ENCODE data around the gene HBEGF. TPM values are rescaled to one million over a fixed set of nuclear protein-coding genes. Genes with fewer than 3 reads are reported as not detected.
A peak's percentile ranks its signal among the peaks of the same experiment; 100 is the strongest.

Gene HBEGF
- total RNA-seq, 1 experiment from 2014 or later: 1.8 TPM

- H3K9me2 ChIP-seq (replicated peaks; ENCODE audit: insufficient read depth, low read length): no peaks in the 10 kb centered on the region
- H2AFZ ChIP-seq (ENCODE audit: low read length): peak overlapping the region; percentile 64
- H3K4me1 ChIP-seq (ENCODE audit: low read length): peaks cover 3% of the 10 kb centered on the region
- H3K36me3 ChIP-seq (ENCODE audit: insufficient read depth, low read length): no peaks in the 10 kb centered on the region
- no peaks in the 10 kb centered on the region for H3K79me2 ChIP-seq (ENCODE audit: low read length)
- peak; percentile 92 for DNase-seq
- H3K27ac ChIP-seq (ENCODE audit: low read length): no peak overlapping the region
- peak overlapping the region; percentile 34; the same call in 1 of the 2 replicates for H3K9ac ChIP-seq (ENCODE audit: low read length)
- H3K27me3 ChIP-seq (ENCODE audit: low read length): no peaks in the 10 kb centered on the region
- H4K20me1 ChIP-seq (ENCODE audit: insufficient read depth, low read depth, low read length): no peaks in the 10 kb centered on the region
- H3K4me3 ChIP-seq (ENCODE audit: low read length): no peak overlapping the region
- no peaks in the 10 kb centered on the region for H3K9me3 ChIP-seq (ENCODE audit: low read length)
- no peak overlapping the region for H3K4me2 ChIP-seq (ENCODE audit: low read depth, low read length, poor library complexity, severe bottlenecking)
These were observed 11.3 kb upstream of the HBEGF start for GRCh38 chr5:140357726-140358093.

DNA sequence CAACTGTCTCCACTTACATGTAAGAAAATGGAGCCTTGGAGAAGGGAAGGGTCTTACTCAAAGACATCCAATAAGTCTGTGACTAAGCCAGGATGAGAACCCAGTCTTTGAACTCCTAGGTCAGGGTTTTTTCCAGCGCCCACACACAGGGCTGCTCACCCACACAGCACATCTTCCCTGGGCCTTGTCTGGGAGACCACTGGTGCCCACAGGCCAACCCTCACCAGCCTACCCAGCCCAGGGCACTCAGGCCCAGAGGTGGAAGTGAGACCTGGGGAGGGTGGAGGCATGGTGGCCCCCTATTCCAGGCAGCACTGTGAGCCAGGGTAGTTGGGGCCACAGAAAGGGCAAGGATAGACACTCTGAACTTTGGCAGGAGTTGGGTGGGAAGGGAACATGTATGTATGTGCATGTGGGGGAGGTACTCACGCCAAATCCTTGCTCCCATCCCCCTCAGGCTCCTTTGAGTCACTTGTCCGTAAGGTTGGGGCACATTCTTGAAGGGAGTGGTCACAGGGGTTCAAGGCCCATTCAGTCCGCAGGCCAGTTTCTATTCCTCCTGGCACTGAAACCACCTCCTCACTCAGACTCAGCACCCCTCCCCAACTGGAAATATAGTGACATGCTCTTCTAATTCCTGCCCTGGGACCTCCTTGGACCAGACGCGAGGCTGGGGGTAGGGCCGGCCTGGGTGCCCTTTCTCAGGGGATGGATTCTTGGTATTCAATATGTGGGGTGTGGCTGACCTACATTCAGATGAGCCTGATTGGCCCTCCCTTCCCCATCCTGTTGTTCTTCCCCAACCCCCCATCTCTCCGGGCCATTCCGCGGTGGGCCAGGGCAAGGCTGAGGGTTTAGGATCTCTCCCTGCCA is 10.7 kb upstream of the HBEGF start:
- H3K9ac ChIP-seq (ENCODE audit: low read length): peak overlapping the region; percentile 34; the same call in 1 of the 2 replicates
- H3K27ac ChIP-seq (ENCODE audit: low read length): no peak overlapping the region
- no peaks in the 10 kb centered on the region for H3K9me2 ChIP-seq (replicated peaks; ENCODE audit: insufficient read depth, low read length)
- peak overlapping the region; percentile 64 for H2AFZ ChIP-seq (ENCODE audit: low read length)
- peaks cover 3% of the 10 kb centered on the region for H3K4me1 ChIP-seq (ENCODE audit: low read length)
- DNase-seq: no peak
- no peaks in the 10 kb centered on the region for H3K9me3 ChIP-seq (ENCODE audit: low read length)
- no peak overlapping the region for H3K4me2 ChIP-seq (ENCODE audit: low read depth, low read length, poor library complexity, severe bottlenecking)
- H3K36me3 ChIP-seq (ENCODE audit: insufficient read depth, low read length): no peaks in the 10 kb centered on the region
- no peaks in the 10 kb centered on the region for H3K79me2 ChIP-seq (ENCODE audit: low read length)
- no peaks in the 10 kb centered on the region for H3K27me3 ChIP-seq (ENCODE audit: low read length)
- no peaks in the 10 kb centered on the region for H4K20me1 ChIP-seq (ENCODE audit: insufficient read depth, low read depth, low read length)
- no peak overlapping the region for H3K4me3 ChIP-seq (ENCODE audit: low read length)

DNA sequence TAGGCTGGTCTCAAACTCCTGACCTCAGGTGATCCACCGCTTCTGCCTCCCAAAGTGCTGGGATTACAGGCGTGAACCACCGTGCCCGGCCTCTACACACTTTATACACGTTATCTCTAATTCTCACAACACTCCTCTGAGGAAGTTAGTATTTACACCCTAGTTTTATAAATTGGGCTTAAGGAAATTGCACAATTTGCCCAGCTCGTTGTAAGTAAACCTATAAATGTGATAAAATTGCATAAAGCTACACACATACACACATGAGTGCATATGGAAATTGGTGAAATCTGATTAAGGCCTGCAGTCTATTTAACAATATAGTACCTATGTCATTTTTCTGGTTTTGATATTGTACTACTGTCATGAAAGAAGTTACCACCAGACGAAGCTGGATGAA is 9.1 kb upstream of the HBEGF start:
- H3K4me1 ChIP-seq (ENCODE audit: low read length): peaks cover 3% of the 10 kb centered on the region
- no peak overlapping the region for H3K4me2 ChIP-seq (ENCODE audit: low read depth, low read length, poor library complexity, severe bottlenecking)
- H3K27me3 ChIP-seq (ENCODE audit: low read length): no peaks in the 10 kb centered on the region
- no peaks in the 10 kb centered on the region for H3K79me2 ChIP-seq (ENCODE audit: low read length)
- H3K36me3 ChIP-seq (ENCODE audit: insufficient read depth, low read length): no peaks in the 10 kb centered on the region
- H3K9me2 ChIP-seq (replicated peaks; ENCODE audit: insufficient read depth, low read length): no peaks in the 10 kb centered on the region
- H3K9me3 ChIP-seq (ENCODE audit: low read length): no peaks in the 10 kb centered on the region
- DNase-seq: no peak
- H2AFZ ChIP-seq (ENCODE audit: low read length): no peak overlapping the region
- no peak overlapping the region for H3K9ac ChIP-seq (ENCODE audit: low read length)
- no peak overlapping the region for H3K4me3 ChIP-seq (ENCODE audit: low read length)
- no peaks in the 10 kb centered on the region for H4K20me1 ChIP-seq (ENCODE audit: insufficient read depth, low read depth, low read length)
- H3K27ac ChIP-seq (ENCODE audit: low read length): no peak overlapping the region

DNA sequence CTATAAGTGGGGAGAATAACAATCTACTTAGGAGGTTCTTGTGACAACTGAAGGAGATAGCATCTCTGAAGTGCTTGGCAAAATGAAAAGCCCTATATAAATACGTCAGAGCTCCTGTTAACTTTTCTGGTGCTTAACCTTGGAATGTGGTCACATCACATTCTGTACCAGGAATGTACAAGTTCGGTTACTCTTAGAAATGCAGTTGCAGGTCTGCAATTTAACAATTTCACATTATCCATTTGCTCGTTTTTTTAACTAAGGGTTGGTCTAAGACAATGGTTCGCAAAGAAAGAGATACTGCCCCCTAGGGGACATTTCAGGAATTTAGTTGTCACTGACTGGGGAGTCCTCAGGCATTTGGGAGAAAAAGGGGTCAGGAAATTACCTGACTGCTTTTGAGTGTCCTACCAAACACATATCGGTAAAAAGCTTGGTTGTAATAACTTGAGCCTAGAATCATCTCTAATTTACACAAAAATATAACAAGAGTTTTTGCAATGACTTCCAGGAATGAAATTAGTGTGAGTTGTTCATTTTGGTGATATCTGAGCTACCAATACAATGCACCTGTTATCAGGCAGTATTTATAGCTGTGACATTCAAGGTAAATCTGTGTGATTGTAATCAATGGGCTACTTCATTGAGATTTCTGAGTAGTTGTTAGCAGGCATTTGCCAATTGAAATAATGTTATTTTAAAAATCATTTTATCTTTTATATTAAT is 5.4 kb upstream of the HBEGF start:
- Histone ChIP-seq H2AFZ (ENCODE audit: low read length) (no peak overlapping the region), H3K4me3 (ENCODE audit: low read length) (no peak overlapping the region), H3K4me1 (ENCODE audit: low read length) (peaks cover 8% of the 10 kb centered on the region), H3K27ac (ENCODE audit: low read length) (no peak overlapping the region), H3K79me2 (ENCODE audit: low read length) (no peaks in the 10 kb centered on the region), H3K4me2 (ENCODE audit: low read depth, low read length, poor library complexity, severe bottlenecking) (no peak overlapping the region), H3K36me3 (ENCODE audit: insufficient read depth, low read length) (no peaks in the 10 kb centered on the region), H3K9me3 (ENCODE audit: low read length) (no peaks in the 10 kb centered on the region), H4K20me1 (ENCODE audit: insufficient read depth, low read depth, low read length) (no peaks in the 10 kb centered on the region), H3K27me3 (ENCODE audit: low read length) (no peaks in the 10 kb centered on the region), H3K9ac (ENCODE audit: low read length) (no peak overlapping the region), H3K9me2 (replicated peaks; ENCODE audit: insufficient read depth, low read length) (no peaks in the 10 kb centered on the region)
- peak; percentile 91 for DNase-seq

DNA sequence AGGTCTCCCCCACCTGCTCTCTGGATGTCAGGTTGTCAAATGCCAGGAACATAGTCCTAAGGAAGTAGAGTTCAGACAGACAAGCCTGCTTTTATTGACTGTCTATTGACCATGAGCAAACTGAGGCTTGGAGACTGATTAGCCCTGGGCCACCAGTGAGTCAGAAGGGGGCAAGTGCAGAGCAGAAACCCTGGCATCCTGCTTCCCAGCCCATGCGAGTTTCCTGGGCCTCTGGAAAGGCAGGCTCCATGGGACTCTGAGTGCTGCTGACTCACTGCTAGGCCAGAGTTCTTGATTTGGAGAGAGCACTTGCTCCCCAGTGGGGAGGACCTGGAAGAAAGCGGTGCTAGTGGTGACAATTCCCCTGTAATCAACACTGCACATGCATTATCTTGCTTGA is 2.8 kb upstream of the HBEGF start:
- DNase-seq: no peak

GRCh38 chr5:140348104-140348503 is 1.7 kb upstream of the HBEGF start:
- Histone ChIP-seq H3K9me2 (replicated peaks; ENCODE audit: insufficient read depth, low read length) (no peaks in the 10 kb centered on the region), H3K36me3 (ENCODE audit: insufficient read depth, low read length) (no peaks in the 10 kb centered on the region), H3K4me3 (ENCODE audit: low read length) (no peak overlapping the region), H3K27me3 (ENCODE audit: low read length) (no peaks in the 10 kb centered on the region), H3K79me2 (ENCODE audit: low read length) (no peaks in the 10 kb centered on the region), H3K9me3 (ENCODE audit: low read length) (no peaks in the 10 kb centered on the region), H3K27ac (ENCODE audit: low read length) (no peak overlapping the region), H4K20me1 (ENCODE audit: insufficient read depth, low read depth, low read length) (no peaks in the 10 kb centered on the region), H3K9ac (ENCODE audit: low read length) (no peak overlapping the region), H3K4me1 (ENCODE audit: low read length) (peaks cover 13% of the 10 kb centered on the region), H3K4me2 (ENCODE audit: low read depth, low read length, poor library complexity, severe bottlenecking) (no peak overlapping the region), H2AFZ (ENCODE audit: low read length) (no peak overlapping the region)
- no peak for DNase-seq

More for the DNA sequence above, 2.8 kb upstream of the HBEGF start:
- no peak overlapping the region for H2AFZ ChIP-seq (ENCODE audit: low read length)
- H3K9me2 ChIP-seq (replicated peaks; ENCODE audit: insufficient read depth, low read length): no peaks in the 10 kb centered on the region
- no peak overlapping the region for H3K27ac ChIP-seq (ENCODE audit: low read length)
- H3K79me2 ChIP-seq (ENCODE audit: low read length): no peaks in the 10 kb centered on the region
- H3K36me3 ChIP-seq (ENCODE audit: insufficient read depth, low read length): no peaks in the 10 kb centered on the region
- H3K27me3 ChIP-seq (ENCODE audit: low read length): no peaks in the 10 kb centered on the region
- H3K4me3 ChIP-seq (ENCODE audit: low read length): no peak overlapping the region
- no peaks in the 10 kb centered on the region for H3K9me3 ChIP-seq (ENCODE audit: low read length)
- H3K9ac ChIP-seq (ENCODE audit: low read length): no peak overlapping the region
- no peak overlapping the region for H3K4me2 ChIP-seq (ENCODE audit: low read depth, low read length, poor library complexity, severe bottlenecking)
- H4K20me1 ChIP-seq (ENCODE audit: insufficient read depth, low read depth, low read length): no peaks in the 10 kb centered on the region
- peaks cover 13% of the 10 kb centered on the region for H3K4me1 ChIP-seq (ENCODE audit: low read length)

GRCh38 chr5:140347360-140347759 is 957 bp upstream of the HBEGF start:
- Histone ChIP-seq H2AFZ (ENCODE audit: low read length) (peak overlapping the region; percentile 77), H3K36me3 (ENCODE audit: insufficient read depth, low read length) (no peaks in the 10 kb centered on the region), H4K20me1 (ENCODE audit: insufficient read depth, low read depth, low read length) (no peaks in the 10 kb centered on the region), H3K27ac (ENCODE audit: low read length) (no peak overlapping the region), H3K9me2 (replicated peaks; ENCODE audit: insufficient read depth, low read length) (no peaks in the 10 kb centered on the region), H3K9me3 (ENCODE audit: low read length) (no peaks in the 10 kb centered on the region), H3K4me2 (ENCODE audit: low read depth, low read length, poor library complexity, severe bottlenecking) (peak overlapping the region; percentile 90), H3K4me3 (ENCODE audit: low read length) (peak overlapping the region; percentile 62), H3K4me1 (ENCODE audit: low read length) (peaks cover 16% of the 10 kb centered on the region), H3K79me2 (ENCODE audit: low read length) (no peaks in the 10 kb centered on the region), H3K27me3 (ENCODE audit: low read length) (no peaks in the 10 kb centered on the region), H3K9ac (ENCODE audit: low read length) (peak overlapping the region; percentile 57)
- DNase-seq: no peak

GRCh38 chr5:140345919-140346347 is 470 bp downstream of the HBEGF start:
- Histone ChIP-seq H3K9me2 (replicated peaks; ENCODE audit: insufficient read depth, low read length) (no peaks in the 10 kb centered on the region), H3K36me3 (ENCODE audit: insufficient read depth, low read length) (no peaks in the 10 kb centered on the region), H3K4me1 (ENCODE audit: low read length) (peaks cover 23% of the 10 kb centered on the region), H3K9ac (ENCODE audit: low read length) (peak overlapping the region; percentile 57), H2AFZ (ENCODE audit: low read length) (peak overlapping the region; percentile 77), H4K20me1 (ENCODE audit: insufficient read depth, low read depth, low read length) (no peaks in the 10 kb centered on the region), H3K4me3 (ENCODE audit: low read length) (peak overlapping the region; percentile 62), H3K9me3 (ENCODE audit: low read length) (no peaks in the 10 kb centered on the region), H3K27me3 (ENCODE audit: low read length) (no peaks in the 10 kb centered on the region), H3K27ac (ENCODE audit: low read length) (no peak overlapping the region), H3K4me2 (ENCODE audit: low read depth, low read length, poor library complexity, severe bottlenecking) (peak overlapping the region; percentile 90), H3K79me2 (ENCODE audit: low read length) (no peaks in the 10 kb centered on the region)
- no peak for DNase-seq

All from Karpas-422 (cell line).